Measurements from ENCODE around the gene PANK4. TPM values are rescaled to one million over a fixed set of nuclear protein-coding genes. Genes with fewer than 3 reads are reported as not detected.

PANK4 gene
- total RNA-seq, 2 donors from 2014 or later = 17.4 to 18.6 TPM

GRCh38 chr1:2472561-2473177 is 53.7 kb downstream of the PANK4 start:
- DNase-seq (ENCODE audit: low spot score) = no peak
- intact Hi-C loops (cut with DNase I) = no loop called here

GRCh38 chr1:2472109-2472508 is 54.3 kb downstream of the PANK4 start:
- intact Hi-C loops (cut with DNase I) = no loop called here
- no peak for DNase-seq (ENCODE audit: low spot score)

- intact Hi-C loops (cut with DNase I) = no loop called here
- DNase-seq (ENCODE audit: low spot score) = no peak
Observed at GRCh38 chr1:2471587-2472001, 54.8 kb downstream of the PANK4 start.

GRCh38 chr1:2471159-2471471 is 55.3 kb downstream of the PANK4 start:
- intact Hi-C loops (cut with DNase I) = no loop called here
- DNase-seq (ENCODE audit: low spot score) = no peak

GRCh38 chr1:2470290-2471158 is 55.9 kb downstream of the PANK4 start:
- intact Hi-C loops (cut with DNase I) = no loop called here
- no peak for DNase-seq (ENCODE audit: low spot score)

GRCh38 chr1:2469103-2469940 is 57.1 kb downstream of the PANK4 start:
- no peak for DNase-seq (ENCODE audit: low spot score)
- intact Hi-C loops (cut with DNase I) = loop anchor here in 1 of 2 donors (1.0 to 10.0 kb wide), 2 partner anchors 23 to 185 kb away; no protein-coding TSS in a partner anchor

GRCh38 chr1:2468540-2468939 is 57.9 kb downstream of the PANK4 start:
- DNase-seq (ENCODE audit: low spot score) = no peak
- intact Hi-C loops (cut with DNase I) = loop anchor here in 1 of 2 donors (10.0 kb wide), 1 partner anchor 186 kb away; no protein-coding TSS in a partner anchor

GRCh38 chr1:2468041-2468472 is 58.3 kb downstream of the PANK4 start:
- DNase-seq (ENCODE audit: low spot score) = no peak
- intact Hi-C loops (cut with DNase I) = loop anchor here in 1 of 2 donors (10.0 kb wide), 1 partner anchor 187 kb away; no protein-coding TSS in a partner anchor

GRCh38 chr1:2466958-2467554 is 59.3 kb downstream of the PANK4 start:
- intact Hi-C loops (cut with DNase I) = loop anchor here in 1 of 2 donors (10.0 kb wide), 1 partner anchor 188 kb away; no protein-coding TSS in a partner anchor
- DNase-seq (ENCODE audit: low spot score) = no peak

GRCh38 chr1:2466270-2466665 is 60.1 kb downstream of the PANK4 start:
- intact Hi-C loops (cut with DNase I) = loop anchor here in 1 of 2 donors (10.0 kb wide), 1 partner anchor 189 kb away; no protein-coding TSS in a partner anchor
- no peak for DNase-seq (ENCODE audit: low spot score)

GRCh38 chr1:2465371-2466269 is 60.8 kb downstream of the PANK4 start:
- intact Hi-C loops (cut with DNase I) = loop anchor here in 1 of 2 donors (10.0 kb wide), 1 partner anchor 189 kb away; no protein-coding TSS in a partner anchor
- no peak for DNase-seq (ENCODE audit: low spot score)

GRCh38 chr1:2463396-2463795 is 63.0 kb downstream of the PANK4 start:
- DNase-seq (ENCODE audit: low spot score) = no peak
- intact Hi-C loops (cut with DNase I) = loop anchor here in 1 of 2 donors (10.0 kb wide), 1 partner anchor 191 kb away; no protein-coding TSS in a partner anchor

- intact Hi-C loops (cut with DNase I) = loop anchor here in 1 of 2 donors (10.0 kb wide), 1 partner anchor 192 kb away; no protein-coding TSS in a partner anchor
- DNase-seq (ENCODE audit: low spot score) = no peak
Observed at GRCh38 chr1:2462819-2463218, 63.6 kb downstream of the PANK4 start.

- no peak for DNase-seq (ENCODE audit: low spot score)
- intact Hi-C loops (cut with DNase I) = loop anchor here in 1 of 2 donors (1.0 to 10.0 kb wide), 2 partner anchors 84 to 194 kb away; no protein-coding TSS in a partner anchor
Observed at GRCh38 chr1:2460996-2461751, 65.2 kb downstream of the PANK4 start.

GRCh38 chr1:2460203-2460602 is 66.2 kb downstream of the PANK4 start:
- DNase-seq (ENCODE audit: low spot score) = no peak
- intact Hi-C loops (cut with DNase I) = loop anchor here in 1 of 2 donors (10.0 kb wide), 1 partner anchor 195 kb away; no protein-coding TSS in a partner anchor

- DNase-seq (ENCODE audit: low spot score) = no peak
- intact Hi-C loops (cut with DNase I) = loop anchor here in 1 of 2 donors (10.0 kb wide), 1 partner anchor 195 kb away; no protein-coding TSS in a partner anchor
Observed at GRCh38 chr1:2459757-2460156, 66.6 kb downstream of the PANK4 start.
